Measurements from ENCODE around the gene CYB561D1.

Gene CYB561D1

GRCh38 chr1:109501644-109502363 lies 7.9 kb downstream of the CYB561D1 start:
- no peak for DNase-seq

GRCh38 chr1:109502364-109502851 lies 8.5 kb downstream of the CYB561D1 start:
- DNase-seq, result no peak

GRCh38 chr1:109503935-109504334 lies 10.0 kb downstream of the CYB561D1 start:
- no peak for DNase-seq

DNA sequence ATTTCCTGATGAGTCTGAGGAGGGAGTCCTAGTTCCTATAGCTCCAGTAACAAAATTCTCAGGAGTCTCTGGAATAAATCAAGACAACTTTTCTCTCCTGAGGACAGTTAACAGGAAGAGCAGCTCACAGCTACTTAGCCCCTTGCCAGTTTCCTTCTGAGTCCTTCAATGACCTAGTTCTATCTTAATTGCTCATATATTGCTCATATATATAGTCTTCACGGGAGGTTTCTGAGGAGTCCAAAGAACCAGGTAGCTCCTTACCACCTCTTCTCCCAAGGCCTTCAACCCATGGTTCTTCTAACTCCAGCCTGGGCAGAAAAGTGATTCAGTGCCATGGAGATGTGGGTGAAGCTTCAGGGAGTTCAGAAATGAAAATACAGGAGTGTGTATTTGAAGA lies 11.1 kb downstream of the CYB561D1 start:
- DNase-seq, result no peak

DNA sequence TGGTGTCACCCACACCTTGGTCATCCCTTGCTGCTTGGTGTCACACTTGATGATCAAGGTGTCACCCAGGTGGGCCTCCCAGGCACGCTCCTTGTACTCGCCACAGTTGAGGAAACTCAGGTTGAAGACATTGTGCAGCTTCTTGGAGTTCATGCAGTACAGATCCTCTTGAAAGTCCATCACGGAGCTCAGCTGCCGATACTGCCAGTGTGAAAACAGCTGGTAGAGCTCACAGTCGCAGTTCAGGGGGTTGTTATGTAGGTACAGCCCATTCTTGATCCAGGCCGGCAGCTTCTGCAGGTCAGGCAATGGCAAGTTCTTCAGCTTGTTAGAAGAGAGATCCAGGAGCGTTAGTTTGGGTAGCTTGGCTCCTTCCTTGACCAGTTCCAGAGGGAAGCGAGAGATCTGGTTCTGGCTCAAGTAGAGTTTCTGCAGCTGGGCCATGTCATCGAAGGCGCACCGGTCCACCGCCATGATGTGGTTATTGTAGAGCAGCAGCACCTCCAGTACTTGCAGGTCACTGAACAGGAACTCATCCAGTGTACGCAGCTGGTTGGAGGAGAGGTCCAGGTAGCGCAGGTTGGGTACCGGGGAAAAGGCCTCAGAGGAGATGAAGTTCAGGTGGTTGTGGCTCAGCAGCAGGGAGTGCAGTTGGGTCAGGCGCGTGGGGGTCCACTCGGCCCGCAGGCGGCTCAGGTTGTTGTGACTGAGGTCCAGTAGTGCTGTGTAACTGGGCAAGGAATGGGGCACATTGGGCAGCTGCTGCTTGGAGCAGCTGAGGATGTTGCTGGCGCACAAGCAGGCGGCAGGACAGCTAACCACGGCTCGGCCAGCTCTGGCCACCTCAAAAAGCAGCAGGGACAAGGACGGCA lies 14.3 kb downstream of the CYB561D1 start:
- DNase-seq, result no peak

GRCh38 chr1:109508873-109509175 lies 14.9 kb downstream of the CYB561D1 start:
- DNase-seq, result no peak

DNA sequence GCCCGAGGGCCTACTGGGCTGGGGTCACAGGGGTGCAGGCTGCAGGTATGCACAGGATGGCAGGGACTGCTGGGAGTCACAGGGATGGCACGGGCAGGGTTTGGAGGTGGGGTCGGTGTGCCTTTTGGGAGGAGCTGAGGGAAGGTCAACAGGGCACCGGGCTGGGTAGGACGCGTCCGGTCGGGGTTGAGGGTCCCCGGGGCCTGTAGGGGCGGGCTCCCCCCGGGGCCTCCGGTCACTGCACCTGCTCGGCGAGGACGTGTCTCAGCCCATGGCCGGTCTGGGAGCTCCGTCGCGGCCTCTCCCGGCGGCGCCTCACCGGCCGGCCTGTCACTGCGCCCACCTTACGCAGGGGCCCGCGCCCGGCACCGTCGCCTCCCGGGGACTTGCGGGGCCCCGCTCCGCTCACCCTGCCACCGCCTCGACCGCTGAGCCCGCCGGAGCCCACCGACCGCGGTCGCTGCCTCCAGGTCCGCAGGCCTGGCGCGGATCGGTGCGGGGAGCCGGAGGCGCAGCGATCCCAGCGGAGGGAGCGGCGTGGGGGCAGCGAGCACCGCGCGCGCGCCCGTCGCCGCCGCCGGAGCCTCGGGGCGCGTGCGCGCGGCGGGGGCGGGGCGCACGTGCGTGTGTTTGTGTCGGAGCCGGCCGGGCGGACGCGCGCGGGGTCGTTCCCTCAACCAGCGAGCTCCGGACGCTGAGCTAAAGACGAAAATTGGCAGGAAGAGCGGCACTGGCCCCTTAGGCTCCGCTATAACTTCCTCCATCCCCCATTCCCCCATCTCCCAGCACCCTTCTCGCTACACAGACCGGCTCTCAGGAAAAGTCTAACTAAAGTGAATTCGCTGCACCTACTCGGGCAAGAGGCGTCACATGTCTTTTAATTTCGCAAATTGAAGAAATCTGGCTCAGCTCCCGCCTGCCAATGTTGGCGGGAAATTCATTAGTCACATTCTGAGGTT lies 15.6 kb downstream of the CYB561D1 start, which contains the start of gene AMIGO1:
AMIGO1 (minus strand) TSS at position 552 of the 959 bp plus-strand sequence. CDS start 815 bp downstream, outside the sequence.
- peak; percentile 61 for DNase-seq

DNA sequence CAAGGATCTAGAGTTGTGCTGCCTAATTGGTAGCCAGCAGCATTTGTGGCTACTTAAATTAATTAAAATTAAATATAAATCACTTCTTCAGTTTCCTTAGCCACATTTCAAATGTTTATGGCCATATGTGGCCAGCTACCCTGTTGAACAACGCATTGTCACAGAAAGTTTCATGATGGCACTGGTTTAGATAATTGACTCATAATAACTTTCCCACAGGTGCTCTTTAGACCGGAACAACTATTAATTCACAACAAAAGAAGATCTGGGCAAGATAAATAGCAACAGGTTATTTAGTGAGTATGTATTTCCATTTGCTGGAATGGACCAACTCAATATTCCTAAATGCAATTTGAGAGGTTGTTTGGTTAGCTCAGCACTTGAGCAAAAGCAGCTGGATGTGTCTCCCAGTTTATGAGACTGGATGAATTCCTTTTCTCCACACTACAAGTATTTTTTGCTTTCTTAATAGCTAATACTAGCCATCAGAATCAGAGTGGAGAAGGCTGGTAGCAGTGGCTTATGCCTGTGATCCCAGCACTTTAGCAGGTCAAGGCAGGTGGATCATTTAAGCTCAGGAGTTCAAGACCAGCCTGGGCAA lies 19.3 kb downstream of the CYB561D1 start:
- DNase-seq, result peak; percentile 47

- no peak for DNase-seq
Observed at GRCh38 chr1:109514846-109515245, 21.0 kb downstream of the CYB561D1 start.

DNA sequence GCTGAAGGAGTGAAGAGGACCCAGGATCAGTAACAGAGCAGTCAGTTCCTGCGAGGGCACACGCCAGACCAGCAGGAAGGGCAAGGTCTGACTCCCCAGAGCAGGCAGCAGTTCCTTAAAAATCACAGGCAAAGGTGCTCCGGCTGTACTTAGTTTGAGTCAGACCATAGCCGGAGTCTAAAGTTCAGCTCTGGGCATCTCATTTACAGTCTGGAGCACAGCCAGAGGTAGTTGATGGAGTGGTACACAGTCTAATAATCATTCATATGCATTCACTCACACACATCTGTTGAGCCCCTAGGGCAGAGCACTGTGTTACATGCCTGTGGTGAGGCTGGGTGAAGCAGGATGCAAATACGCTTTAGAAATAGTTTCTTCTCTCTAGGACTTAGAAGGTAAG lies 23.0 kb downstream of the CYB561D1 start:
- DNase-seq, result no peak

GRCh38 chr1:109517337-109517736 lies 23.4 kb downstream of the CYB561D1 start:
- DNase-seq, result no peak

GRCh38 chr1:109521002-109521951 lies 27.4 kb downstream of the CYB561D1 start:
- DNase-seq, result no peak

GRCh38 chr1:109522026-109522425 lies 28.1 kb downstream of the CYB561D1 start:
- no peak for DNase-seq

DNA sequence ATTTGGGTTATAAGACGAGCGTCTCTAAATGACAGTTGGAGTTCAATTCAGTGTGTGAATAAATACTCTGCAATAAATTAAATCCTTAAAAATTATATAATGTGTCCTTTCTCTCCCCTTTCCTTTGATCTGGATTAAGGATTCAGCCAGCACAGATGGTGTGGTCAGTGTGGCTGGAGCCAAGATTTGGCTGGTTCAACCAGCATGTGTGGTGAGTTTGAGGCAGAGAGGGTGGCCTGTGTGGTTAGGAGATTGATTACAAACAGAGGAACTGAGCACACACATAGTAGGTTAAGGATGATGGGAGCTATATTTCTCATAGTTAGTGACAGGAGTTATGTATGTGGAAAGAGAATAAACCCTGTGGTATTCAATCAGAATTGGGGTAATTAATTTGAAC lies 29.8 kb downstream of the CYB561D1 start:
- no peak for DNase-seq

DNA sequence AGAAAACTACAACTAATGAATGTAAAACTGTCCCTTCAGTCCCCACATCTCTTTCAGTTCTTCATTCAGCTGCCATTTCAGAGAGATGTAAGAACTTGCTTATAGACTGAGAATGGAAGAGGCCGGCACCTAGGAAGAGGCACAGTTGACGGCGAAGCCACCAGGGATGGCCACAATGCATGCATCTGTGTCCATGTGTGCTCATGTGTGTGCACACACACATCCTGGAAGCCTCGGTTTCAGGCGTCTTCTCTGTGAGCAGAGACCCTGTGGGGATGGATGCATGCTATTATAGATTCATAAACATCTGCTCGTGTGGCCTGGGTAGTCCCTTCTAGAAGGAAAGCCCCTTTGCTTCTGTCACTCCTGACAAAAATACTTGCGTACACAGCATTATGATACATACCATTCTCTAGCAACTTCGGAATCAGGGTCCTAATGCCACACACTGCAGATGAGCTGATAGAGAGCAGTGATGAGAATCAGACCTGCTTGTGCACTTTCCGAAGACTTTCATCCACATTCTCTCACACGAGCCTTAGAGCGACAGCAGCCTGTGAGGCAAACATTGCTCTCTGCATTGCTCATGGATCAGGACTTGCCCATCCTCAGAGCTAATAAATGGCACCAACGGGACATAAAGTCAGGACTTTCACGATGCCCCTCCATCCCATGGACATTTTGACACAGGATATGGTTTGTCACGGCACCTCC lies 33.4 kb downstream of the CYB561D1 start:
- DNase-seq, result no peak

DNA sequence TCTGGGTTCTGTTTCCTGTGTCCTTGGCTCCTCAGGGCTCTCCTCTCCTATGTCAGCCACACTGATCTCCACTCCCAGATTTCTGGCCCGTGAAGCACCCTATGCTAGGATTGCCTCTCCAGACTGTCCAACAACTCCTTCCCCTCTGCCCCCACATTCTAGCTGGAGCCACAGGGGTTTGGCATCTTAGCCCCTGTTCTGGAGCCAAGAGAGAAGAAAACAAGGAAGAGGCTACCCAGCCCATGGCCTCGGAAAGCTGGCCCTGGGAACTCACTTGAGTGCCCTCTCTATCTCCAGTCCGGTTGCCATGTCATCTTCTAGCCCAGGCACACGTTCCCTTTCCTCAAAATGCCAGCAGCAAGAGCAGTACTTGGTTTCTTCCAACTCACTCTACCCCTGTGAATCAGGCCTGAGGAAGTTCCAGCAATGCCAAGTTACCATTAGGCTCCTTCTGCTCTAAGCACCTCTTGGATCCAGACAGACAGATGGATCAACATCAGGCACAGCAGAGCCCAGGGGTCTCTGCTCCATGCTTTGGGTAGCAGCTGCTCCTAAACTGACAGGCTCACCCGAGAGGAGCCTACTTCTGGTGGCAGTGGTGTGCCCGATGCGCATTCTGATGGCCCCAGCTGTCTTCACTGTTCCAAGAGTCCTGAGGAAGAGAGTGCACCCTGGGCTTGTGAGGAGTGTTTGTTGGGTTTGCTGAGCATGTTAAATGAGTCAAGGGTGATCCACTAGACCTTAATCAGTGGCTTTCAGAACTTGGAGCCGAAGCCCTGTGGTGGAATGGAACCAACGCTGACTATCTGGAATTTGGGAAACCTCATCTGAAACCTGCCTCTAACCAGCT lies 34.2 kb downstream of the CYB561D1 start:
- no peak for DNase-seq

DNA sequence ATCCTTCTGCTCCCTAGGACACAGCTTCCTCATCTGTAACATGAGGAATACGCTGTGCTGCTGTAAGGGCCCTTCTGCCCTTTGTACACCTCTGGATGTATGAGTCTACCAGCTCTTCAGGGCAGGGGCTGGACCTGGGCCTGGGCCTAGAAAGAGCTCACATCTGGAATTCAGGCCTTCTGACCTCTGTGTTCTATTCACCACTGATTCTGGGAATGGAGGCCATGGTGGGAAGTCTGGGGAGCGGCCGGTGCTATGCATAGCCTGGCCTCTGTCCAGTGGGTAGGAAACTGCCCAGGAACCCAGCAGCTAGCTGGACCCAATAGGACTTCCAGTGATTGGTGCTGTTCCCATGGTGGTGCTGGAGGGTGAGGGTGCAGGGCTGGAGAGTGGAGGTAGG lies 34.8 kb downstream of the CYB561D1 start:
- DNase-seq, result no peak

DNA sequence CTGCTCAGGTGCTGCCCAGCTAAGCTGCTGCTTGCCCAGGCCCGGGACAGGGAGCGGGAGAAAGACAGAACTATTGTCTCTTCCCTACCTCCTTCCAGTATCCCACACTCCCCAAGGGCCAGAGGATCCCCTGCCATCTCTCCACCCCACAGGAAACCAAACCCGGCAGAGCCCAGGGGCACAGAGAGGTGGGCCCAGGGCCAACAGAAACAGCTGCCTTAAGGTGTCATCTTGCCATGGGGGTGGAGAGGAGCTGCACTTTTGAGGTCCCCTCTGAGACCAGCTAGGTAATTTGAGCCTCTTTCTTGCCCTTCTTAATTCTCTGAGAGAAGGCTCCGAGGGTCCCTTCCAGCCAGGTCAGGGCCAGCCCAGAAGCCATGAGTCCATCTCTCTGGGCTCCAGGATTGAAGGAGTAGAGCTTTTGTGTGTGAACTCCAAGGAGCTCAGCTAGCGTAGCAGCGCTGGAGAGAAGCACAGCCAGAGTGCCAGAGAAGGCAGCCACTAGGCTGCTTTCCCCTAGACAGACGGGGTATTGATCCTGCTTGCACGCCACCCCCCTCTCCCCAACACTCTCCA lies 36.1 kb downstream of the CYB561D1 start:
- DNase-seq, result no peak

DNA sequence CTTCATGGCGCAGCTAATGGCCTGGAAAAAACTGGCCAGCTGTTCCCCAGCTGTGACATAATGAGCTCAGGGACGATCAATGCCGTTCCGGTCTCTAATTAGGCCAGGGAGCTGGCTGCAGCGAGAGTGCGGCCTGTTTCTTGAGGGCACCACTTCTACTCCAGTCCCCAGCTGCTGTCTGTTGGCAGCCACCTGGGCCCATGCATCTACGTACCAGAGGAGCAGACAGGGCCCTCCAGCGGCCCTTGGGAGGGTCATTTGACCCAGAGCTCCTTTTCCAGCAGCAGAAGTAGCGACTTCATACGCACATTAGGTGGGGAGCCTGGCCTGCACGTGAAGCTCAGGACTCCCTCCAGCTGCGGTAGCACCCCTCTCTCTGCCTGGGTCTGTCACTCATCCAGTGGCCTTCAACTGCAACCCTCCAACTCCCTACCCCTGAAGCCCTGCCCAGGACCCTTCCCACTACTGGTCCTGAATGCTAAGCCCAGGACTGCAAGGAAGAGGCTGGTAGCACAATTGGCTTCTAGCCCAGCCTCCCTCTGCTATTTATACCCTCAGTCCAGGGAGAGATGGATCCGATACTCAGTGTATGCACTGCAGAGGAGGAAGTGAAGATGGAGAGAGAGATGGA lies 36.7 kb downstream of the CYB561D1 start:
- peak; percentile 19 for DNase-seq

Measured in NCI-H146 (cell line).